NCI-H2171 (cell line): Measurements from ENCODE around the gene GIGYF1.
"Not testable (repeated sequence)": the region's sequence is repeated elsewhere in the genome, so short reads cannot be mapped to it uniquely, and the experiment has no call there.

Experiments
- DNase-seq: peaks from one replicate; lab custom pipeline; 2025; lab: John Stamatoyannopoulos, UW

Gene GIGYF1, protein sequence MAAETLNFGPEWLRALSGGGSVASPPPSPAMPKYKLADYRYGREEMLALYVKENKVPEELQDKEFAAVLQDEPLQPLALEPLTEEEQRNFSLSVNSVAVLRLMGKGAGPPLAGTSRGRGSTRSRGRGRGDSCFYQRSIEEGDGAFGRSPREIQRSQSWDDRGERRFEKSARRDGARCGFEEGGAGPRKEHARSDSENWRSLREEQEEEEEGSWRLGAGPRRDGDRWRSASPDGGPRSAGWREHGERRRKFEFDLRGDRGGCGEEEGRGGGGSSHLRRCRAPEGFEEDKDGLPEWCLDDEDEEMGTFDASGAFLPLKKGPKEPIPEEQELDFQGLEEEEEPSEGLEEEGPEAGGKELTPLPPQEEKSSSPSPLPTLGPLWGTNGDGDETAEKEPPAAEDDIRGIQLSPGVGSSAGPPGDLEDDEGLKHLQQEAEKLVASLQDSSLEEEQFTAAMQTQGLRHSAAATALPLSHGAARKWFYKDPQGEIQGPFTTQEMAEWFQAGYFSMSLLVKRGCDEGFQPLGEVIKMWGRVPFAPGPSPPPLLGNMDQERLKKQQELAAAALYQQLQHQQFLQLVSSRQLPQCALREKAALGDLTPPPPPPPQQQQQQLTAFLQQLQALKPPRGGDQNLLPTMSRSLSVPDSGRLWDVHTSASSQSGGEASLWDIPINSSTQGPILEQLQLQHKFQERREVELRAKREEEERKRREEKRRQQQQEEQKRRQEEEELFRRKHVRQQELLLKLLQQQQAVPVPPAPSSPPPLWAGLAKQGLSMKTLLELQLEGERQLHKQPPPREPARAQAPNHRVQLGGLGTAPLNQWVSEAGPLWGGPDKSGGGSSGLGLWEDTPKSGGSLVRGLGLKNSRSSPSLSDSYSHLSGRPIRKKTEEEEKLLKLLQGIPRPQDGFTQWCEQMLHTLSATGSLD (N-terminal part only)

GRCh38 chr7:100694098-100694745, at the start of gene GIGYF1:
Gene GIGYF1 (minus strand): TSS chr7:100694250. CDS start chr7:100688238, 6,012 bp downstream.
- DNase-seq, result peak; percentile 58

- DNase-seq, result no peak
These were observed 45.9 kb upstream of the GIGYF1 start for GRCh38 chr7:100739934-100740333.

DNA sequence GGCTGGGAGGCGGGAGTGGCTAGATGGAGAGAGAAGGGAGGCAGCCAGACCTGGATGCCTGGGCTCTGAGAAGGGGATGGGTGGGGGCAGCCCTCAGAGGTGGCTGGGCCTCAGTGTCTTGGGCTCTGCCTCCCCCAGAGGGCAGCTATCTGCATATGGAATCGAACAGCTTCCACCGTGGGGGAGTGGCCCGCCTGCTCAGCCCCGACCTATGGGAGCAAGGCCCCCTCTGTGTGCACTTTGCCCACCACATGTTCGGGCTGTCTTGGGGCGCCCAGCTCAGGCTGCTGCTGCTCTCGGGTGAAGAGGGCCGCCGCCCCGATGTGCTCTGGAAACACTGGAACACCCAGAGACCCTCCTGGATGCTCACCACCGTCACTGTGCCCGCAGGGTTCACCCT, 42.6 kb upstream of the GIGYF1 start:
- no peak for DNase-seq

DNA sequence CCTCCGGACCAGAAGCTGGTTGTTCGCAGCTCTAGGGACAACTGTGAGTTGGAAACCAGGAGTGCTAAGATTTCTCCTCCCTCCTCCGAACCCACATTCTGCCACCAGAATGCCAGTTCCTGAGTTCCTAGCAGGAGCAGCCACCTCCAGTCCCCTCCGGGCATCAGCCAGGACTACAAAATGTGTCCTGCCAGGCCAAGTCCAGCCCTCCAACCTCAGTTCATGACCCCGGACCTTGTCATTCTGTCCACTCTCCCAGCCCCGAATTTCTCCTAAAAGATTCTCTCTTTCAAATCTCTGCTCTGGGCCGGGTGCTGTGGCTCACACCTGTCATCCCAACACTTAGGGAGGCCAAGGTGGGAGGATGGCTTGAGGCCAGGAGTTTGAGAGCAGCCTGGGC, 41.7 kb upstream of the GIGYF1 start:
- DNase-seq, result no peak

GRCh38 chr7:100731937-100732636, 38.0 kb upstream of the GIGYF1 start:
- DNase-seq, result no peak

GRCh38 chr7:100730136-100730800, 36.2 kb upstream of the GIGYF1 start:
- no peak for DNase-seq

DNA sequence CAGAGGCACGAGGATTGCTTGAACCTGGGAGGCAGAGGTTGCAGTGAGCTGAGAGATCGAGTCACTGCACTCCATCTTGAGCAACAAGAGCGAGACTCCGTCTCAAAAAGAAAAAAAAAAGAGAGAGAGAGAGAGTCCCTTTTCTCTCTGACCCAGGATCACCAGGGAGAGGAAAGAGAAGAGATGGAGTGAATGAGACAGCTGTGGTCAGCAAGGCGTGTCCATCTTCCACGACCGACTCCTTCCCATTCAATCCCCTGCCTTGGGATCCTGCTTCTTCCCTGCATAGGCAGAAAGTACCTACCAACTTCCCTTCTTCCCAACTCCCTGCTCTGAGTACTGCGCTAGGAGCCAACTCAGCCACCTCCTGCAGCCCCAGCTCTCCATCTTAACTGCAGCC, 34.1 kb upstream of the GIGYF1 start:
- no peak for DNase-seq

GRCh38 chr7:100726996-100727761, 33.1 kb upstream of the GIGYF1 start:
- DNase-seq, result no peak

- DNase-seq, result not testable (repeated sequence)
These were observed 30.3 kb upstream of the GIGYF1 start for GRCh38 chr7:100724364-100724763.

- DNase-seq, result no peak
These were observed 29.8 kb upstream of the GIGYF1 start for GRCh38 chr7:100723732-100724275.

- DNase-seq, result no peak
These were observed 28.6 kb upstream of the GIGYF1 start for GRCh38 chr7:100722480-100723212.

DNA sequence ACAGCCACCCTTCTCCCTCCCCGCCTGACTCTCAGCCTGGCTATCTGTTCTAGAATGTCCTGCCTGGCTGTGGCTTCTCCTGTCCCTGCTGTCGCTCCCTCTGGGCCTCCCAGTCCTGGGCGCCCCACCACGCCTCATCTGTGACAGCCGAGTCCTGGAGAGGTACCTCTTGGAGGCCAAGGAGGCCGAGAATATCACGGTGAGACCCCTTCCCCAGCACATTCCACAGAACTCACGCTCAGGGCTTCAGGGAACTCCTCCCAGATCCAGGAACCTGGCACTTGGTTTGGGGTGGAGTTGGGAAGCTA, 27.4 kb upstream of the GIGYF1 start:
- DNase-seq, result no peak

DNA sequence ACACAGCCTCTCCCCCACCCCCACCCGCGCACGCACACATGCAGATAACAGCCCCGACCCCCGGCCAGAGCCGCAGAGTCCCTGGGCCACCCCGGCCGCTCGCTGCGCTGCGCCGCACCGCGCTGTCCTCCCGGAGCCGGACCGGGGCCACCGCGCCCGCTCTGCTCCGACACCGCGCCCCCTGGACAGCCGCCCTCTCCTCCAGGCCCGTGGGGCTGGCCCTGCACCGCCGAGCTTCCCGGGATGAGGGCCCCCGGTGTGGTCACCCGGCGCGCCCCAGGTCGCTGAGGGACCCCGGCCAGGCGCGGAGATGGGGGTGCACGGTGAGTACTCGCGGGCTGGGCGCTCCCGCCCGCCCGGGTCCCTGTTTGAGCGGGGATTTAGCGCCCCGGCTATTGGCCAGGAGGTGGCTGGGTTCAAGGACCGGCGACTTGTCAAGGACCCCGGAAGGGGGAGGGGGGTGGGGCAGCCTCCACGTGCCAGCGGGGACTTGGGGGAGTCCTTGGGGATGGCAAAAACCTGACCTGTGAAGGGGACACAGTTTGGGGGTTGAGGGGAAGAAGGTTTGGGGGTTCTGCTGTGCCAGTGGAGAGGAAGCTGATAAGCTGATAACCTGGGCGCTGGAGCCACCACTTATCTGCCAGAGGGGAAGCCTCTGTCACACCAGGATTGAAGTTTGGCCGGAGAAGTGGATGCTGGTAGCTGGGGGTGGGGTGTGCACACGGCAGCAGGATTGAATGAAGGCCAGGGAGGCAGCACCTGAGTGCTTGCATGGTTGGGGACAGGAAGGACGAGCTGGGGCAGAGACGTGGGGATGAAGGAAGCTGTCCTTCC, 26.8 kb upstream of the GIGYF1 start:
- DNase-seq, result no peak

- DNase-seq, result no peak
These were observed 26.2 kb upstream of the GIGYF1 start, which contains the start of gene EPO for GRCh38 chr7:100720279-100720670. Gene EPO (plus strand): TSS chr7:100720468. CDS start chr7:100720981, 513 bp downstream.

DNA sequence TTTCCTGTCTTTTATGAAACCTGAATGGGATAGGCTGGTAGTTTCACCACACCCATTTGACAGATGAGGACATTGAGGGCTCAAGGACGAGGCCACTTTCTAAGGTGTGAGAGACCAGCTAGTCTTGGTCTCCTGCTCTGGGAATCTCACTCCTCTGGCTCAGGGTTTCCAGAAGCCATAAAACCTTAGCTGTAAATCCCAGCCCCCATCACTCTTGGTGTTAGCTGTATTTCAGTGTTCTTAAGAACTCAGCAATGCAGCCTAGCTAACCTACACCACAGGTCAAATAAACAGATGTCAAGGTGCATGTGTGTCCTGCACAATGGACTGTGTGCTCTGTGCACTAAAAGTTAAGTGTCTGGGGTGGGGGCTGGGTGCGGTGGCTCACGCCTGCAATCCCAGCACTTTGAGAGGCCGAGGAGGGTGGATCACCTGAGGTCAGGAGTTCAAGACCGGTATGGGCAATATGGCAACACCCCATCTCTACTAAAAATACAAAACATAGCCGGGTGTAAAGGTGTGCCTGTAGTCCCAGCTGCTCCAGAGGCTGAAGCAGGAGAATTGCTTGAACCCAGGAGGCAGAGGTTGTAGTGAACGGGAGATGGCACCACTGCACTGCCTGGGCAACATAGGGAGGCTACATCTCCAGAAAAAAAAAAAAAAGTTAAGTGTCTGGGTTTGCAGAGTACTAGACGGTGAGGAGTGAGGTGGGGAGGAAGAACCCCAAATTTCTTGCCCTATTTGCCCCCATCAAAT, 25.7 kb upstream of the GIGYF1 start:
- peak; percentile 14 for DNase-seq

GRCh38 chr7:100717073-100717472, 23.0 kb upstream of the GIGYF1 start:
- not testable (repeated sequence) for DNase-seq

DNA sequence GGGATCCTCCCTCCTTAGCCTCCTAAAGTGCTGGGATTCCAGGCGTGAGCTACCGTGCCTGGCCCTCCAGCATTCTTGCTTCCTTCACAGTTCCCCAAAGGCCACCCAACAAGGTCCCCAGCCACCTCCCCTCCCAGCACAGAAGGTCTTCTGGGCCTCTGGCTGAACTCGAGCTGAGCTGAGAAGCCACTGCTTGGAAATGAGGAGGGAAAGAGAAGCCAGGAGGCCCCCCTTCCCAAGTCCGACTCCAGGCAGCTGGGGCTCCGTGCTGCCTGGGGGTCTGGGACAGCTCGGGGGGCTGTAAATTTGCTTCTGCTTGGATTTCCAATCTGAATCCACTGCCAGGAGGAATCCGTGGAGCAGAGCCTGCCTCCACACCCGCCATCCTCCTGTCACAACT, 20.7 kb upstream of the GIGYF1 start:
- no peak for DNase-seq

- DNase-seq, result no peak
These were observed 17.3 kb upstream of the GIGYF1 start for GRCh38 chr7:100711369-100711768.
